HG03103 (cell line): ENCODE measurements around the gene HK2.
"Not testable (repeated sequence)": the region's sequence is repeated elsewhere in the genome, so short reads cannot be mapped to it uniquely, and the experiment has no call there.

Experiments
- ATAC-seq: cut with Tn5 transposase; IDR thresholded peaks from one replicate; pipeline ENCODE4 v1.9.1; 2021; ENCODE audit warnings: low read depth; ENCODE audit not compliant: unreplicated experiment

Gene HK2

DNA sequence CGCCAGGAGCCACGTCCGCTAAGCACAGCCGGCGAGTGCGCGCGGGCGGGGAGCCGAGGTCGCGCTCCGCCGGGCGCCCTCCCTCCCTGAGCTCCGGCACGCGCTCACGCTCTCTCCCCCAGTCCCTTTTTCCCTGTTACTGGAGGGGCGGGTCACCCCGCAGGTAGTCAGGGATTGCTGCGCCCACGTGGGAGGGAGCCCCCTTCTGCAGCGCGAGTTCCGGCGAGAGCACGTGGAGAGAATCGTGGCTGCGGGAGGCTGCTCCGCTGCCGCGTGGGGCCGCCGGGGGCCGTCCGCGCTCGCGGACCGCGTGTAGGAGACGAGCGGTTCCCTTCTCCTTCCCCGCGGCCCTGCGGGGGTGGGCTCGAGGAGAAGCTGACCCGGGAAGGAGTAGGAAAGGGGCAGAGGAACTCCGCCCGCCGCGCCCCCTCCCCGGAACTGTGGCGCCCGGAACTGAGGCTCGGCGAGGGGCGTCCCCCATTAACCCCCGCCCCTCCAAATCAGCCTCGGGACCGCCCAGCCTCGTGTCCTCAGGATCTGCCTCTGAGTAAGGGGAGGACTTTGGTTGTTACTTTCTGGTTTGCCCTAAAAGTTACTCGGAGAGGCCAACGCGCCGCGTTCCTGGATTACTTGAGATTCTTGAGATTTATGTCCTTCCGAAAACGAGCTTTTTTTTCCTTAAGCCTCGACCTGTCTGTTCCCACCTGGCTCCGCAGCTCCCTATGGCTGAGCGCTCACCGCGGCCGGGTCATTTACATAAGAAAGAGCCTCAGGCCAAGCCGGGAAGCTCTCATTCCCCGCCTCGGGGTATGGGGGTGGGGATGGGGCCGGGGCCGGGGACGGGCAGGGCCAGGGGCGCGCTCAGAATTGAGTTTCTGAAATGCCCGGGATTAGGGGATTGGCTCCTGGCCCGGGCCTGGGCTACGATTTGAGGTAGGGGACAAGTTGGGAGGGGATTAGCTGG lies 1.1 kb downstream of the HK2 start:
- ATAC-seq, result peak; percentile 39

GRCh38 chr2:74835831-74836674 lies 2.1 kb downstream of the HK2 start:
- peak; percentile 21 for ATAC-seq

DNA sequence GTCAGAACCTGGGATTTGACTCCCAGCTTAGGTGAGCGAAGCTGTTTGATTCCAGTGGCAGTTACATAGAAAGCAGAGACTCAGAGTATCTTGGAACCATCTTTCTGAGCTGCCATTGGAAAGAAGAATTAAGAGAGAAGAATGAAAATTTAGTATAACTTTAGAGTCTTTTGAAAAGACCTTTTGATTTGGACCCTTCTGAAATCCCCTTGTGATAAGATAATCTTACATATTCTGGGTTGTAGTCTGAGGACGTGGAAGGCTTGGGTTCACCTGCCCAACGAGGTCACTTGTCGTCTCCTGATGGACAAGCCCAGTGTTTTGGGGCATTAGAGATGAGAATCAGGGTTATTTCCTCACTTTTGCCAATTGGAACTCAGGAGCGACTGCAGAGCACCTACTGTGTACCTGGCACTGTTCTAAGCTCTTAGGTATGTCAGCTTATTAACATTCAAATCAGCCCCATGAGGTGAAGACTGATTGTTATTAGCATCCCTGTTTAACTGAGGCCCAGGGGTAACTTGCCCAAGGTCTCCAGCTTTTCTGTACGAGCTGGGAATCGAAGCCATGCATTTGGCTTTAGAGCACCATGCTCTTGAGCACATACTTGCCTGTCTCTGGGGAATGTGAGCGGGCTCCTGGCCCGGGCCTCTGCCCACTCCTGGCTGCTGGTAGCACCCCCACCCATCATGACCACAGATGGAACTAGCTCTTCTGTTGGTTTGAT lies 2.9 kb downstream of the HK2 start:
- no peak for ATAC-seq

DNA sequence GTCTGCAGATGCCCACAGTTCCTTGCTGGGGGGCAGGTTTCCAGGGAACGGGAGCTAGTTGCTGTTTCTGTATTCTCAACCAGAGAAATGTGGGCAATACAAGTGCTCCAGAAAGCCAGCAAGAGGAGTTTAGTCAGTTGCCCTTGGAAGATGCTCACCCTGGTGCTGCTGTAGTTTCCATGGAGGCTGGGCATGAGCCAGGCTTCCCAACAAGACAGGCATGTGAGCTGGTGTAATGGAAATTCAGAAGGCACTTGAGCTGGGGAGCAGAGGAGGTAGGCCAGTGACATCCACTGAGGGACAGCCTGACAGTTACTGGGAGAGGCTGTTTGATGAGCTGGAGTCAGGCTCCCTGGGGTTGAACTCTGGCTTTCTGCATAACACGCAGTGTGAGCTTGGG lies 7.7 kb downstream of the HK2 start:
- no peak for ATAC-seq

GRCh38 chr2:74843433-74843832 lies 9.5 kb downstream of the HK2 start:
- ATAC-seq, result no peak

GRCh38 chr2:74843899-74844298 lies 10.0 kb downstream of the HK2 start:
- peak; percentile 83 for ATAC-seq

- ATAC-seq, result no peak
Measured at GRCh38 chr2:74844752-74845151, 10.8 kb downstream of the HK2 start.

- no peak for ATAC-seq
Measured at GRCh38 chr2:74845217-74845751, 11.4 kb downstream of the HK2 start.

- ATAC-seq, result no peak
Measured at GRCh38 chr2:74845991-74846390, 12.1 kb downstream of the HK2 start.

DNA sequence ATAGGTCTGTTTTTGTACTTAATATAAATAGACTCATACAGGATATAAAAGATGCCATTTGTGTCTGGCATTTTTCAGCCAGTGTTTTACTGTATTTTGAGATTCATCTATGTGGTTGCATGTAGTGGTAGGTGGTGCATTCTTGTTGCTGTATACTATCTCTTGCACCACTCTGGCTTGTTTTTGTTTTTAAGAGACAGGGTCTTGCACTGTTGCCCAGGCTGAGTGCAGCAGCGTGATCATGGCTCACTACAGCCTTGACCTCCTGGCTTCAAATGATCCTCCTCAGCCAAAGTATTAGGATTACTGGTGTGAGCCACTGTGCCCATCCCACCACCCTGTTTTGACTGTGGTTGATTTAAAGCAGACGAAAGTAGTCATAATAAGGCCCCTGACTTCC lies 12.6 kb downstream of the HK2 start:
- ATAC-seq, result no peak

- no peak for ATAC-seq
Measured at GRCh38 chr2:74847070-74847858, 13.3 kb downstream of the HK2 start.

GRCh38 chr2:74849228-74849892 lies 15.4 kb downstream of the HK2 start:
- peak; percentile 86 for ATAC-seq

DNA sequence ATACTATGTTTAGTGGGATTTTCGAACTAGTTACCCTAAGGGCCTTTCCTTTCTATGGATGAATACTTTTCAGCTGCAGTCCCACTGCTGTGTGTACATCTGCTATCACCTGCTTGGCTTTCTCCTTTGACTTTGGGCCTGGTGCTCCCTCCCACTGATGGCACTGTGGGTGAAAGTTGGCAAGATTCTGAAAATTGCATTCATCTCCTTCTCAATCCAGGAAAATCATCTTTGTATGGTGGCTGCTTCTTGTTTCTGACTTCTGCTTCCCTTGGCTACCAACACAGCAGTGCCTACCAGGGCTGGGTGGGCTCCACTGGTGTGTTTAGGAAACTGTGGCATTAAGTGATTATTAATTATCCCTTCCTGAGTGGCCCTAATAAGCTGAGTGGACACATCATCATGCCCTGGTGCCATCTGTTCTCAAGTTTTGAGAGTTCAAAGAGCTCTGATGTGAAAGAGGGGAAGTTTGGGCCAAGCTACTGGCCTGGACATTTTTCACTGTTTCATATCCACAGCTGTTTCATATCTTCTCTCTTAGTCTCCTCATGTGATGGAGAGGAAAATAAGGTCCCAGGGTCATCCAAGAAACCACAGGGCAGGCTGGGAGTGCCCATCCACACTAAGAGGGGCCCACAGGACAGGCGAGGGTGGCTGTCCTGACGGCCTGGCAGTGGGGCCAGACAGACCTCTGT lies 16.7 kb downstream of the HK2 start:
- no peak for ATAC-seq

DNA sequence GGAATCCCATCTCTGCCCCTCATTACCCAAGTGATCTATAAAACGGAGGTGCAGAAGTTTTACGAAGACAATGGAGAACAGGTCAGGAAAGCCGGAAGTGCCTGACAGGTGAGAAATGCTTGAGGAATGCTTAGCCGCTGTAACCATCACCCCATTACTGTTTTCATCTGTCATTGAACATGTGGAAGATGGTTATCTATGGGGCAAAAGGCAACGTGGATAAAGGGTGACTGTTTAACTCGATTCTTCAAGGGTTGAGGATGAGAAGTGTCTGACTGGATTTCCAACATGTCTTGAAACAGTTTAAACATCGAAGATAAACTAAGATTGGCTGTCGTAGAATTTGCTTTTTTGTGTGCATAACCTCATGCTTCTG lies 17.3 kb downstream of the HK2 start:
- ATAC-seq, result no peak

- not testable (repeated sequence) for ATAC-seq
Measured at GRCh38 chr2:74853360-74853759, 19.4 kb downstream of the HK2 start.

DNA sequence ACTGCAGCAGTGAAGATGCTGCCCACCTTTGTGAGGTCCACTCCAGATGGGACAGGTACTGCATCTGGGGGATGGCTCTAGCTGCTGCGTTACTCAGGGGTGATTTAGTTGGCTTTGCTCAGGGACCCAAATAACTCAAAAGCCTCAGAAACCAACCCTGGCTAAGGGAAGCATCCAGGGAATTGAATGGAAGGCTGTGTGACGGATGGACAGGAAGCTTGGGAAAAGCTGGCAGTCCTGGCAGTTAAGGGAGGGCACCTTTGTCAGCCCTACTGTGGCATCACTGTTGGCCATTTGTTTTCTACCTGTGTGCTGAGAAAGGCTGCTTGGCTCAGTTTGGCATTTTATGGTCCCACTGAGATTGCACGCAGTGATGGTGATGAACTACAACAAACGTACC lies 20.5 kb downstream of the HK2 start:
- ATAC-seq, result no peak

DNA sequence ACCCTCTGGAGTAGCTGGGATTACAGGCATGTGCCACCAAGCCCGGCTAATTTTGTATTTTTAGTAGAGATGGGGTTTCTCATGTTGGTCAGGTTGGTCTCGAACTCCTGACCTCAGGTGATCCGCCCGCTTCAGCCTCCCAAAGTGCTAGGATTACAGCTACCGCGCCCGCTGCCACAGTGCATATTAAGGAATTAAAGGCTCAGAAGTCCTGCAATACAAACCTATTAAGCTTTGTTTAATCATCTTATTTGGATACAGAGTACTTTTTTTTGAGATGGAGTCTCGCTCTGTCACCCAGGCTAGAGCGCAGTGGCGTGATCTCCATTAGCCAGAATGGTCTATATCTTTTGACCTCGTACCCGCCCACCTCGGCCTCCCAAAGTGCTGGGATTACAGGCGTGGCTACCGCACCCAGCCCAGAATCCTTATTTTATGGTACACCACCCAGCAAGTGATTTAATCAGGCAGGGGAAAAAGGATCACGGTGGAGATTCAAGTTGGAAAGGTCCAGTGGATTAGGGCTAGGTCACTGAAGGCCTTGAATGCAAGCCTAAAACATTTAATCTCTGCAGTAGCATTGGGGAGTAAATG lies 21.3 kb downstream of the HK2 start:
- not testable (repeated sequence) for ATAC-seq

GRCh38 chr2:74856004-74856578 lies 22.2 kb downstream of the HK2 start:
- no peak for ATAC-seq
